Loucy (cell line): ENCODE results near the gene KLRC1.

ENCODE experiments used
- EZH2phosphoT487 ChIP-seq: fragments of 200-600 bp; IDR thresholded peaks from 2 replicates; pipeline ENCODE4 v1.6.1; 2018; ENCODE audit warnings: antibody characterized with exemption, mild to moderate bottlenecking, moderate library complexity, borderline replicate concordance
- TF ChIP-seq, protein P1 (sequence below): fragments of 200-600 bp; sonication (generic); conservative IDR thresholded peaks from 2 replicates; pipeline ENCODE4 v1.5.1; 2014; ENCODE audit warnings: mild to moderate bottlenecking, antibody characterized with exemption, low read length

DNA sequence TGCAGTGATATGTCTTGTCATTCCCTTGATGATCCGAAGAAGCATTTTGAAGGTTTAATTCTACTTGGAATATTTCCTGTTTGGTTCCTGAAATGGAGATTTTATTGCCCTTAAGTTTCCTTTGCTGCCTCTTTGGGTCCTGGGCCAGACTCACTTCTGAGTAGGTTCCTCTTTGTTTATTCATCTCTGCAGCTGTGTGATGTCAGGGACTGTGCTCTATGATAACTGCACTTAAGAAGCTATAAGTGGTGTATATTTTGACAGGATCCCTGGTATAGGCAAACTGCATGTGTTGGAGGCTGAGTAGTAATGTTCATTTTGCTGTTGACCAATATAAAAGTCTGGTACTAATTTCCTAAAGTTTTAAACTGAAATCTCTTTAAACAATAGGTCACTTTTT lies 43.8 kb downstream of the KLRC1 start, which contains the start of gene KLRC4:
- TF ChIP-seq, protein P1, sequence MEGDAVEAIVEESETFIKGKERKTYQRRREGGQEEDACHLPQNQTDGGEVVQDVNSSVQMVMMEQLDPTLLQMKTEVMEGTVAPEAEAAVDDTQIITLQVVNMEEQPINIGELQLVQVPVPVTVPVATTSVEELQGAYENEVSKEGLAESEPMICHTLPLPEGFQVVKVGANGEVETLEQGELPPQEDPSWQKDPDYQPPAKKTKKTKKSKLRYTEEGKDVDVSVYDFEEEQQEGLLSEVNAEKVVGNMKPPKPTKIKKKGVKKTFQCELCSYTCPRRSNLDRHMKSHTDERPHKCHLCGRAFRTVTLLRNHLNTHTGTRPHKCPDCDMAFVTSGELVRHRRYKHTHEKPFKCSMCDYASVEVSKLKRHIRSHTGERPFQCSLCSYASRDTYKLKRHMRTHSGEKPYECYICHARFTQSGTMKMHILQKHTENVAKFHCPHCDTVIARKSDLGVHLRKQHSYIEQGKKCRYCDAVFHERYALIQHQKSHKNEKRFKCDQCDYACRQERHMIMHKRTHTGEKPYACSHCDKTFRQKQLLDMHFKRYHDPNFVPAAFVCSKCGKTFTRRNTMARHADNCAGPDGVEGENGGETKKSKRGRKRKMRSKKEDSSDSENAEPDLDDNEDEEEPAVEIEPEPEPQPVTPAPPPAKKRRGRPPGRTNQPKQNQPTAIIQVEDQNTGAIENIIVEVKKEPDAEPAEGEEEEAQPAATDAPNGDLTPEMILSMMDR = no peak
- TF ChIP-seq EZH2phosphoT487 = no peak
